Subcutaneous adipose tissue (tissue), 4 donors: Measurements from ENCODE around the gene CNOT6. TPM values are rescaled to one million over a fixed set of nuclear protein-coding genes. Genes with fewer than 3 reads are reported as not detected.

Experiments used
- CTCF ChIP-seq: fragments of 450-650 bp; IDR thresholded peaks from one replicate; pipeline ENCODE4 v1.5.1; 2016; ENCODE audit warnings: low read depth, mild to moderate bottlenecking, control low read depth, antibody characterized with exemption, moderate library complexity
- total RNA-seq, 4 donors: library from RNA; depleted of rRNA; stranded (reverse); fragments of >200 nt; gene quantifications; one replicate each; pipeline ENCODE4 v1.1.0, GENCODE V29; 2016

CNOT6 gene
- total RNA-seq, 4 donors from 2014 or later = 9.7 to 19.9 (median 11.0) TPM

GRCh38 chr5:180469586-180469865, 24.7 kb upstream of the CNOT6 start:
- TF ChIP-seq CTCF = no peak

GRCh38 chr5:180469866-180470265, 24.3 kb upstream of the CNOT6 start:
- TF ChIP-seq CTCF = no peak

GRCh38 chr5:180470361-180470760, 23.8 kb upstream of the CNOT6 start:
- no peak for TF ChIP-seq CTCF

GRCh38 chr5:180470966-180471582, 23.1 kb upstream of the CNOT6 start:
- TF ChIP-seq CTCF = no peak

- no peak for TF ChIP-seq CTCF
Measured at GRCh38 chr5:180471866-180472265, 22.3 kb upstream of the CNOT6 start.

- TF ChIP-seq CTCF = no peak
Measured at GRCh38 chr5:180472269-180472668, 21.9 kb upstream of the CNOT6 start.

- TF ChIP-seq CTCF = no peak
Measured at GRCh38 chr5:180474569-180474968, 19.6 kb upstream of the CNOT6 start.
